Activated CD4-positive, alpha-beta T cell treated with anti-CD3 and anti-CD28 coated beads for 36 hours (primary cell): ENCODE measurements around the gene MOGAT1. TPM values are rescaled to one million over a fixed set of nuclear protein-coding genes. Genes with fewer than 3 reads are reported as not detected.

Source experiments
- ATAC-seq: fragments of 200-7000 bp; cut with Tn5 transposase; one replicate; pipeline ENCODE4 v1.10.0; 2021; ENCODE audit warnings: mild to moderate bottlenecking, moderate library complexity
- CTCF ChIA-PET: fragments of 350-600 bp; sonication (Branson Sonifier 250); formaldehyde crosslinking; loops from one replicate; lab custom pipeline; 2021; ENCODE audit warnings: antibody characterized with exemption; lab: Charles Lee
- POLR2A ChIA-PET: fragments of 350-600 bp; sonication (Branson Sonifier 250); formaldehyde crosslinking; loops from one replicate; lab custom pipeline; 2021; ENCODE audit warnings: antibody characterized with exemption, inconsistent platforms; lab: Charles Lee
- DNase-seq: peaks from one replicate; pipeline ENCODE4 v3.0.0-alpha.2; 2020
- H3K27ac Mint-ChIP-seq: one replicate; pipeline ENCODE4 v1.8.0; 2021; ENCODE audit warnings: mixed read lengths
- H3K27me3 Mint-ChIP-seq: one replicate; pipeline ENCODE4 v1.8.0; 2021; ENCODE audit warnings: mixed read lengths
- H3K36me3 Mint-ChIP-seq: one replicate; pipeline ENCODE4 v1.8.0; 2021; ENCODE audit warnings: low read depth, mixed read lengths
- H3K4me1 Mint-ChIP-seq: one replicate; pipeline ENCODE4 v1.8.0; 2021; ENCODE audit warnings: mixed read lengths
- H3K4me3 Mint-ChIP-seq: one replicate; pipeline ENCODE4 v1.8.0; 2021; ENCODE audit warnings: mild to moderate bottlenecking, moderate library complexity, mixed read lengths
- H3K9me3 Mint-ChIP-seq: one replicate; pipeline ENCODE4 v1.8.0; 2021; ENCODE audit warnings: low read depth, mixed read lengths
- intact Hi-C, 2 experiments: fragments of 100-400 bp; cut with DNase I in 1 of 2; cut with micrococcal nuclease in 1 of 2; formaldehyde crosslinking; loops; one replicate each; pipeline versions ENCODE4 v1.14.2 to v1.15.1; 2022 to 2024; cut with DNase I, micrococcal nuclease
- total RNA-seq, 2 experiments: library from RNA; stranded (reverse); gene quantifications; one replicate each; pipeline ENCODE4 v1.2.3, GENCODE V29; 2021

Gene MOGAT1
- total RNA-seq, 2 experiments from 2014 or later, result not detected

DNA sequence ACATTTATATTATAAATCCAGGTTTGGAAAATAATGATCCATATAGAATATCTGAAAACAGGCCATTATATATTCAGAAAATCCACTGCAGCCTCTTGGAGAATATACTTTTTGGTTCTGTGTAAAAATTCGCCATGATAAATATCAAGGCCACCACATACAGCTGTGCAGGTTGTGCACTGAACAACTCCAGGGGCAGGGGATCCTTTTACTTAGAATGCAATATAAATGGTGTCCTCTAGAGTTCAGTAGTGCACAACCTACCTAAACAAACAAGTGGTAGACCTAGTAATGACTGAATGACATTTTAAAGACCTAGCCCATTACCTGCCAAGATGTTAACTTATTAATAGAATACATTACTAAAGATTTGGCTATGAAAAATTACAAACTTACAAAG, 22.4 kb downstream of the MOGAT1 start:
- intact Hi-C loops, result loop anchor here in 1 of 2 experiments (1.0 kb wide), 1 partner anchor 209 kb away; no protein-coding TSS in a partner anchor
- POLR2A ChIA-PET, result no interaction called here
- H3K9me3 Mint-ChIP-seq, result no peaks in the 10 kb centered on the region
- no peaks in the 10 kb centered on the region for H3K36me3 Mint-ChIP-seq
- H3K4me3 Mint-ChIP-seq, result no peak overlapping the region
- ATAC-seq, result peak; percentile 47
- CTCF ChIA-PET, result no interaction called here
- no peak overlapping the region for H3K27ac Mint-ChIP-seq
- no peaks in the 10 kb centered on the region for H3K27me3 Mint-ChIP-seq
- peaks cover 8% of the 10 kb centered on the region for H3K4me1 Mint-ChIP-seq
- no peak for DNase-seq

DNA sequence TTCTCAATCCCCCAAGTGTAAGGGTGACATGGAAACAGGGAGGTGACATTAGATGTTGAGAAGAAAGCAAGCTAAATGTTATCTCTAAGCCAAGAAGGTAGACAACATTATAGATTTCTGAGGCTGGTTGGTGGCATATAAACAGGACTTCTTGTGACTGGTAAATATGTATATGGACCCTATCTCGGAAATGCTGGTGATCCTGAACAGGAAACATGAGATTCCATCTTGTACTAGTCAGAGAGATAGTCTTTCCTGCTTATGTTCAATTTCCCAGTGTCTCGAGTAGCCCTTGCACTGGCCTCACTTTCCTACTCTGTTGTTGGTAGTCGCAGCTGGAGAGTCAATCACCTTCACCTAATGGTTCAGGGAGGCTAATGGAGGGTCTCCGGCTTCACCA, 26.8 kb downstream of the MOGAT1 start:
- Mint-ChIP-seq H3K9me3 (no peaks in the 10 kb centered on the region), H3K36me3 (no peaks in the 10 kb centered on the region), H3K27ac (no peak overlapping the region), H3K27me3 (peaks cover 18% of the 10 kb centered on the region), H3K4me1 (peaks cover 10% of the 10 kb centered on the region), H3K4me3 (no peak overlapping the region)
- ATAC-seq (no peak), DNase-seq (no peak)
- ChIA-PET POLR2A (no interaction called here), CTCF (interaction anchor here (1.7 kb wide), 1 partner anchor 9 kb away, joined by 5 read pairs; no protein-coding TSS in a partner anchor)
- intact Hi-C loops, result no loop called here

DNA sequence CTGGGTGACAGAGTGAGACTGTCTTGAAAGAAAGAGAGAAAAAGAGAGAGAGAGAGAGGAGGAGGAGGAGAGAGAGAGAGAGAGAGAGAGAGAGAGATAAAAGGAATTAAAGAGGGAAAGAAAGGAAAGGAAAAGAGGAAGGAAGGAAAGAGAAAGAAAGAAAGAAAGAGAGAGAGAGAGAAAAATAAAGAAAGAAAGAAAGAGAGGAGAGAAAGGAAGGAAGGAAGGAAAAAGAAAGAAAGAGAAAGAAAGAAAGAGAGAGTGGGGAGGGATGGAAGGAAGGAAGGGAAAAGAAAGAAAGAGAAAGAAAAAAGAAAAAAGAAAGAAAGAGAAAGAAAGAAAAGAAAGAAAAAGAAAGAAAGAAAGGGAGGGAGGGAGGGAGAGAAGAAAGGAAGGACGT, 29.8 kb downstream of the MOGAT1 start:
- intact Hi-C loops, result no loop called here
- Mint-ChIP-seq H3K9me3 (no peaks in the 10 kb centered on the region), H3K4me1 (peaks cover 10% of the 10 kb centered on the region), H3K27me3 (peaks cover 19% of the 10 kb centered on the region), H3K4me3 (no peak overlapping the region), H3K27ac (no peak overlapping the region), H3K36me3 (no peaks in the 10 kb centered on the region)
- POLR2A ChIA-PET, result interaction anchor here (0.6 kb wide), 1 partner anchor 270 kb away, joined by 3 read pairs; no protein-coding TSS in a partner anchor
- ATAC-seq, result no peak
- DNase-seq, result no peak
- CTCF ChIA-PET, result interaction anchor here (0.7 to 1.1 kb wide), 3 partner anchors 10 to 63 kb away, joined by 3 read pairs; no protein-coding TSS in a partner anchor

DNA sequence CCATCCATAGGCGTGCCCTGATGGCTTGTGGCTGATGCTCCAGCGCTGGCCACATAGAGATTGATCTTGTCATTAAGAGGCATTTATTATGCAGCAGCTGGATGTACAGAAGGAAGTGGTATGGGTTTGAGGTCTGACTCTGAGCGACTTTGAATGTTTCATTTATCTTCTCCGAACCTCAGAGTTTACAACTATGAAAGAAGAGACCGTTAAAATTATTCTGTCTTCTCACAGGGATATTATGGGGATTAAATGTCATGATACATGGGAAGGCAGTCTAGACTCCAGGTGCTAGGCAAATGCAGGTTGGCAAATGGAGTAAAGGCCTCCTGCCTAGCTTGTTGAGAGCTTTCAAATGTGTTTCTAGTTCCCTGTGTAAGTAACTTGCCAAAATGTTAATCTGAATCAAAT, 30.3 kb downstream of the MOGAT1 start:
- peaks cover 19% of the 10 kb centered on the region for H3K27me3 Mint-ChIP-seq
- intact Hi-C loops, result no loop called here
- POLR2A ChIA-PET, result no interaction called here
- DNase-seq (no peak), ATAC-seq (no peak)
- no peak overlapping the region for H3K27ac Mint-ChIP-seq
- no peaks in the 10 kb centered on the region for H3K36me3 Mint-ChIP-seq
- H3K4me1 Mint-ChIP-seq, result peaks cover 10% of the 10 kb centered on the region
- CTCF ChIA-PET, result interaction anchor here (0.7 to 1.2 kb wide), 5 partner anchors 11 to 238 kb away, joined by 3 read pairs; no protein-coding TSS in a partner anchor
- H3K9me3 Mint-ChIP-seq, result no peaks in the 10 kb centered on the region
- H3K4me3 Mint-ChIP-seq, result no peak overlapping the region

DNA sequence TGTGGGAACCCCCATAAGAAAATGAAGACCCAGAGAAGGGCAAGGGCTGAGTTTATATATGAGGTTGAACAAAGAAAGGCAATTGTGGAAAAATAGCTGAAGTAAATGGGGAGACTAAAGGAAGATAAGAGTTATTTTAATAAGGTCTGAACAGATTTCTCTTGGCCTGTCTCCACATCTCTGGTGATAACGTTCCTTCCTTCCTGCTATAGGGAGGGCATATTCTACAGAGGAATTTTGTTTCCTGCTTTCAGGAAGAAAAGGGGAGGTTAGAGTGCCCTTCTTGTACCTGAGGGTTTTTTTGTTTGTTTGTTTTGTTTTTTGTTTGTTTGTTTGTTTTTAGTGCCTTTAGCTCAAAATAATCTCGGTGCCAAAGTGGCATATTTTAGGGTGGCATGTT, 31.6 kb downstream of the MOGAT1 start:
- H3K27ac Mint-ChIP-seq, result no peak overlapping the region
- peaks cover 20% of the 10 kb centered on the region for H3K4me1 Mint-ChIP-seq
- H3K27me3 Mint-ChIP-seq, result peaks cover 21% of the 10 kb centered on the region
- H3K9me3 Mint-ChIP-seq, result no peaks in the 10 kb centered on the region
- ChIA-PET CTCF (interaction anchor here (0.7 to 1.6 kb wide), 4 partner anchors 8 to 236 kb away, joined by 3 to 6 read pairs (median 4); no protein-coding TSS in a partner anchor), POLR2A (no interaction called here)
- no peaks in the 10 kb centered on the region for H3K36me3 Mint-ChIP-seq
- ATAC-seq, result no peak
- intact Hi-C loops, result no loop called here
- no peak overlapping the region for H3K4me3 Mint-ChIP-seq
- DNase-seq, result no peak

- Mint-ChIP-seq H3K27ac (no peak overlapping the region), H3K36me3 (no peaks in the 10 kb centered on the region), H3K27me3 (peaks cover 23% of the 10 kb centered on the region), H3K4me3 (no peak overlapping the region), H3K9me3 (no peaks in the 10 kb centered on the region), H3K4me1 (peaks cover 22% of the 10 kb centered on the region)
- ATAC-seq, result no peak
- ChIA-PET POLR2A (no interaction called here), CTCF (interaction anchor here (0.7 to 1.6 kb wide), 5 partner anchors 9 to 441 kb away, joined by 3 to 6 read pairs (median 3); no protein-coding TSS in a partner anchor)
- DNase-seq, result no peak
- intact Hi-C loops, result no loop called here
Measured at GRCh38 chr2:222703886-222704285, 32.4 kb downstream of the MOGAT1 start.

DNA sequence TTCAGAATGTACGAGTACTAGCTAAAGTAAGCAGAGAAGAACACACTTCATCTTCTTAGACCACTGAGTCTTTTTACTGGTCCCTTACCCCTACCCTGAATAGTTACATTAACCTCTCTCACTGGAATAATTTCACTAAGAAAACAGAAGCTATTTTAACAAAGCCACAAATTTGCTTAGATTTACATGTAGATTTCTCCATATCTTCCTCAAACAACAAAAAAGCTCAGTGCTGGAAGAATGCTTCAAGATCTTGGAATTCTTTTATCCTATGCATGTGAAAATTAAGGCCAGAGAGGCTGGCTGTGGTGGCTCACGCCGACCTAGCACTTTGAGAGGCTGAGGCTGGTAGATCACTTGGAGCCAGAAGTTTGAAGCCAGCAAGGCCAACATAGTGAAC, 35.2 kb downstream of the MOGAT1 start:
- DNase-seq (no peak), ATAC-seq (no peak)
- peaks cover 17% of the 10 kb centered on the region for H3K4me1 Mint-ChIP-seq
- ChIA-PET CTCF (interaction anchor here (0.6 to 4.4 kb wide), 16 partner anchors 8 to 232 kb away, joined by 3 to 29 read pairs (median 4); no protein-coding TSS in a partner anchor), POLR2A (interaction anchor here (0.7 kb wide), 1 partner anchor 235 kb away, joined by 3 read pairs; no protein-coding TSS in a partner anchor)
- peaks cover 23% of the 10 kb centered on the region for H3K27me3 Mint-ChIP-seq
- intact Hi-C loops, result loop anchor here in 1 of 2 experiments (5.0 kb wide), 1 partner anchor 81 kb away; no protein-coding TSS in a partner anchor
- H3K27ac Mint-ChIP-seq, result no peak overlapping the region
- H3K36me3 Mint-ChIP-seq, result no peaks in the 10 kb centered on the region
- no peak overlapping the region for H3K4me3 Mint-ChIP-seq
- H3K9me3 Mint-ChIP-seq, result no peaks in the 10 kb centered on the region

DNA sequence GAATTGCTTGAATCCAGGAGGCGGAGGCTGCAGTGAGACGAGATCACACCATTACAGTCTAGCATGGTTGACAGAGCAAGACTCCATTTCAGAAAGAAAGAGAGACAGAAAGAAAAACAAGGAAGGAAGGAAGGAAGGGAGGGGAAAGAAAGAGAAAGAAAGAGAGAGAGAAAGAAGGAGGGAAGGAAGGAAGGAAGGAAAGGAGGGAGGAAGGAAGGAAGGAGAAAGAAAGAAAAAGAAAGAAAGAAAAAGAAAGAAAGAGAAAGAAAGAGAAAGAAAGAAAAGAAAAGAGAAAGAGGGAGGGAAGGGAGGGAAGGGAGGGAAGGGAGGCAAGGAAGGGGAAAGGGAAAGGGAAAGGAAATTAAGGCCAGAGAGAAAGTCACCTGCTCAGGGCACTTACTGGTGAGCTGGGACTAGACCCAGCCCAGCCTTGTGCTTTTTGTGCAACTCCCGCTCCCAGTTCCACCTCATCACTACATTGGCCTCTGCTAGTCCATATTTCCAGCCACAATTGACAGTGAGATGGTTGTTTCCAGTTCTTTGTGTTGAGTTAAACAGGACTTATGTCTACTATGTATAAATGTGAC, 35.7 kb downstream of the MOGAT1 start:
- Mint-ChIP-seq H3K4me1 (peaks cover 12% of the 10 kb centered on the region), H3K36me3 (no peaks in the 10 kb centered on the region), H3K27me3 (peaks cover 19% of the 10 kb centered on the region), H3K9me3 (no peaks in the 10 kb centered on the region), H3K4me3 (no peak overlapping the region), H3K27ac (no peak overlapping the region)
- intact Hi-C loops, result loop anchor here in 1 of 2 experiments (5.0 kb wide), 1 partner anchor 80 kb away; no protein-coding TSS in a partner anchor
- POLR2A ChIA-PET, result interaction anchor here (0.6 to 1.2 kb wide), 3 partner anchors 51 to 1142 kb away, joined by 3 to 5 read pairs (median 3); no protein-coding TSS in a partner anchor
- no peak for DNase-seq
- ATAC-seq, result peak; percentile 27
- CTCF ChIA-PET, result interaction anchor here (0.6 to 4.4 kb wide), 28 partner anchors 8 to 258 kb away, joined by 3 to 29 read pairs (median 4); partner anchors contain the start of gene ACSL3

DNA sequence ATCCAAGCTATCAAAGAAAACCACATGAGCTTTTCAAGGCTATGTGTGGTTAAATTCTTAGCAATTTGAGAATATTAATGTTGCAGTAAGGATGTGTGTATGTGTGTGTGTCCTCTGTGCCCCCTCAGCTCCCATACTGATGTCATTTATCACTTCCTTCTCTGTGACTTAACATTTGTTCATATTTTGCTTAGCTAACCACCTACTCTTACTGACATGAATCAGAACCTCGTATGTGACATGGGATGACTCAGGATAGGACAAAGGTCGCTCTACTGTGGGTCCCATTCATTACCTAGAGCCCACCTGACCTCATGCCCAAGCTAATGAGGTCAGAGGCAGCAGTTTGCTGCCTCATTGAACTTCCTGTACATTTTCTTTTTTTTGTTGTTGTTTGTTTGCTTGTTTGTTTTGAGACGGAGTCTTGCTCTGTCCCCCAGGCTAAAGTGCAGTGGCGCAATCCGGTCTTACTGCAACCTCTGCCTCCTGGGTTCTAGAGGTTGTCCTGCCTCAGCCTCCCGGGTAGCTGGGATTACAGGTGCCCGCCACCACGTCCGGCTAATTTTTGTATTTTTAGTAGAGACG, 36.3 kb downstream of the MOGAT1 start:
- Mint-ChIP-seq H3K4me3 (no peak overlapping the region), H3K36me3 (no peaks in the 10 kb centered on the region), H3K27me3 (peaks cover 19% of the 10 kb centered on the region), H3K27ac (no peak overlapping the region), H3K9me3 (no peaks in the 10 kb centered on the region), H3K4me1 (peaks cover 12% of the 10 kb centered on the region)
- POLR2A ChIA-PET, result interaction anchor here (0.6 to 1.2 kb wide), 3 partner anchors 51 to 1143 kb away, joined by 3 to 5 read pairs (median 3); no protein-coding TSS in a partner anchor
- ATAC-seq (peak; percentile 90), DNase-seq (peak; percentile 56)
- intact Hi-C loops, result loop anchor here (1.0 to 5.0 kb wide), 5 partner anchors 80 to 232 kb away; partner anchors contain the start of gene ACSL3 (in 1 of the 2)
- CTCF ChIA-PET, result interaction anchor here (0.6 to 4.4 kb wide), 29 partner anchors 9 to 264 kb away, joined by 3 to 29 read pairs (median 4); partner anchors contain the start of gene ACSL3

DNA sequence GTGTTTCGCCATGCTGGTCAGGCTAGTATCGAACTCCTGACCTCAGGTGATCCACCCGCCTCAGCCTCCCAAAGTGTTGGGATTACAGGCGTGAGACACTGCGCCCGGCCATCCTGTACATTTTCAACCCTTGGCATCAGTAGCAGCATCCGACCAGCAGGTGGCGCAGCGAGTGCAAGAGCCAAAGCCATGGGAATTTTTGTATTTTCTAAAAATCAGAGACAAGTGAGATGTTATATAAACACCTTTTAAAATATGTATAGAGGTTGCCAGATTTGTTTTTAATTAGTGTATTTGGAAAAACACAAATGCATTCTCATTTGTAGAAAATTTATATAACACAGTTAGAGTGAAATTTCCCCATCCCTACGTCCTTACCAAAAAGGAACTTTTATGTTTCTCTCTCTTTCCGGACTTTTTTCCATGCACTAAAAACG, 36.8 kb downstream of the MOGAT1 start:
- POLR2A ChIA-PET, result interaction anchor here (1.2 kb wide), 1 partner anchor 56 kb away, joined by 3 read pairs; no protein-coding TSS in a partner anchor

More for the DNA sequence above, 36.8 kb downstream of the MOGAT1 start:
- H3K27me3 Mint-ChIP-seq, result peaks cover 16% of the 10 kb centered on the region
- no peak overlapping the region for H3K27ac Mint-ChIP-seq
- no peaks in the 10 kb centered on the region for H3K9me3 Mint-ChIP-seq
- H3K36me3 Mint-ChIP-seq, result no peaks in the 10 kb centered on the region
- CTCF ChIA-PET, result interaction anchor here (0.8 to 4.4 kb wide), 21 partner anchors 9 to 263 kb away, joined by 3 to 29 read pairs (median 5); no protein-coding TSS in a partner anchor
- DNase-seq (peak; percentile 88), ATAC-seq (peak; percentile 51)
- intact Hi-C loops, result loop anchor here (1.0 to 5.0 kb wide), 5 partner anchors 79 to 231 kb away; partner anchors contain the start of gene ACSL3 (in 1 of the 2)
- no peak overlapping the region for H3K4me3 Mint-ChIP-seq
- H3K4me1 Mint-ChIP-seq, result peaks cover 12% of the 10 kb centered on the region
